ENCODE data around the gene LINS1.

DNA sequence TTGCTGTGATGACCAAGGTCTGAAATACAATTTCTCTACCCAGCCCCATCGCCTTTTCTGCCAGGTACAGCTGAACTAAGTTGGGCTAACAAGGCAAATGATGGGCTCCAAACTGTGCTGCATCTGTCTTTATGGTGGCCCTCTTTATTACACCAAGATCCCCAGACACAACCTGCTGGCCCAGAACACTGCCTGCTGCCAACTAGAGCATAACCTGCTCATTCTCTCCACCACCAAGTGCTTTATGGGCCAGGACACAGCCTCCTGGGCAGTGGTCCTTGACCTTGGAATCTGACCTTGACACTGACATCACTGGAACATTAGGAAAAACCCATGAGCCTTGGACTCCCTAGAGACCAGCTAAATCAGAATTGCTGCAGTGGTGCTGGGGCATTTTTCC lies 3.3 kb downstream of the LINS1 start:
- TF ChIP-seq KDM5A (IDR thresholded peaks at IDR 0.05) (no peak), POLR2A (IDR thresholded peaks at IDR 0.05; ENCODE audit: low read length) (no peak), HOXB13 (CRISPR knock-in tag; IDR thresholded peaks at IDR 0.05; ENCODE audit: low read depth) (no peak), HEYL (CRISPR knock-in tag; IDR thresholded peaks at IDR 0.05) (no peak)
- TF ChIP-seq, protein P1, sequence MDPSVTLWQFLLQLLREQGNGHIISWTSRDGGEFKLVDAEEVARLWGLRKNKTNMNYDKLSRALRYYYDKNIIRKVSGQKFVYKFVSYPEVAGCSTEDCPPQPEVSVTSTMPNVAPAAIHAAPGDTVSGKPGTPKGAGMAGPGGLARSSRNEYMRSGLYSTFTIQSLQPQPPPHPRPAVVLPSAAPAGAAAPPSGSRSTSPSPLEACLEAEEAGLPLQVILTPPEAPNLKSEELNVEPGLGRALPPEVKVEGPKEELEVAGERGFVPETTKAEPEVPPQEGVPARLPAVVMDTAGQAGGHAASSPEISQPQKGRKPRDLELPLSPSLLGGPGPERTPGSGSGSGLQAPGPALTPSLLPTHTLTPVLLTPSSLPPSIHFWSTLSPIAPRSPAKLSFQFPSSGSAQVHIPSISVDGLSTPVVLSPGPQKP (IDR thresholded peaks at IDR 0.05; ENCODE audit: low read depth, low read length), result no peak
- TF ChIP-seq, protein P2, sequence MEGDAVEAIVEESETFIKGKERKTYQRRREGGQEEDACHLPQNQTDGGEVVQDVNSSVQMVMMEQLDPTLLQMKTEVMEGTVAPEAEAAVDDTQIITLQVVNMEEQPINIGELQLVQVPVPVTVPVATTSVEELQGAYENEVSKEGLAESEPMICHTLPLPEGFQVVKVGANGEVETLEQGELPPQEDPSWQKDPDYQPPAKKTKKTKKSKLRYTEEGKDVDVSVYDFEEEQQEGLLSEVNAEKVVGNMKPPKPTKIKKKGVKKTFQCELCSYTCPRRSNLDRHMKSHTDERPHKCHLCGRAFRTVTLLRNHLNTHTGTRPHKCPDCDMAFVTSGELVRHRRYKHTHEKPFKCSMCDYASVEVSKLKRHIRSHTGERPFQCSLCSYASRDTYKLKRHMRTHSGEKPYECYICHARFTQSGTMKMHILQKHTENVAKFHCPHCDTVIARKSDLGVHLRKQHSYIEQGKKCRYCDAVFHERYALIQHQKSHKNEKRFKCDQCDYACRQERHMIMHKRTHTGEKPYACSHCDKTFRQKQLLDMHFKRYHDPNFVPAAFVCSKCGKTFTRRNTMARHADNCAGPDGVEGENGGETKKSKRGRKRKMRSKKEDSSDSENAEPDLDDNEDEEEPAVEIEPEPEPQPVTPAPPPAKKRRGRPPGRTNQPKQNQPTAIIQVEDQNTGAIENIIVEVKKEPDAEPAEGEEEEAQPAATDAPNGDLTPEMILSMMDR (IDR thresholded peaks at IDR 0.05), result no peak
- TF ChIP-seq, protein P3, sequence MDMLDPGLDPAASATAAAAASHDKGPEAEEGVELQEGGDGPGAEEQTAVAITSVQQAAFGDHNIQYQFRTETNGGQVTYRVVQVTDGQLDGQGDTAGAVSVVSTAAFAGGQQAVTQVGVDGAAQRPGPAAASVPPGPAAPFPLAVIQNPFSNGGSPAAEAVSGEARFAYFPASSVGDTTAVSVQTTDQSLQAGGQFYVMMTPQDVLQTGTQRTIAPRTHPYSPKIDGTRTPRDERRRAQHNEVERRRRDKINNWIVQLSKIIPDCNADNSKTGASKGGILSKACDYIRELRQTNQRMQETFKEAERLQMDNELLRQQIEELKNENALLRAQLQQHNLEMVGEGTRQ (IDR thresholded peaks at IDR 0.05), result no peak
- TF ChIP-seq, protein P4, sequence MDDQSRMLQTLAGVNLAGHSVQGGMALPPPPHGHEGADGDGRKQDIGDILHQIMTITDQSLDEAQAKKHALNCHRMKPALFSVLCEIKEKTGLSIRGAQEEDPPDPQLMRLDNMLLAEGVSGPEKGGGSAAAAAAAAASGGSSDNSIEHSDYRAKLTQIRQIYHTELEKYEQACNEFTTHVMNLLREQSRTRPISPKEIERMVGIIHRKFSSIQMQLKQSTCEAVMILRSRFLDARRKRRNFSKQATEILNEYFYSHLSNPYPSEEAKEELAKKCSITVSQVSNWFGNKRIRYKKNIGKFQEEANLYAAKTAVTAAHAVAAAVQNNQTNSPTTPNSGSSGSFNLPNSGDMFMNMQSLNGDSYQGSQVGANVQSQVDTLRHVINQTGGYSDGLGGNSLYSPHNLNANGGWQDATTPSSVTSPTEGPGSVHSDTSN (IDR thresholded peaks at IDR 0.05), result no peak
